HG02623 (cell line): ENCODE data around the gene ZBTB45.
"Not testable (repeated sequence)": the region's sequence is repeated elsewhere in the genome, so short reads cannot be mapped to it uniquely, and the experiment has no call there.

Experiments
- ATAC-seq: cut with Tn5 transposase; IDR thresholded peaks from one replicate; pipeline ENCODE4 v1.9.1; 2021; ENCODE audit warnings: moderate library complexity; ENCODE audit not compliant: unreplicated experiment

Gene ZBTB45

GRCh38 chr19:58542641-58543372 lies 23.2 kb upstream of the ZBTB45 start:
- not testable (repeated sequence) for ATAC-seq

GRCh38 chr19:58539169-58539559 lies 19.6 kb upstream of the ZBTB45 start:
- ATAC-seq, result not testable (repeated sequence)

GRCh38 chr19:58538257-58539168 lies 18.9 kb upstream of the ZBTB45 start:
- no peak for ATAC-seq

- ATAC-seq, result no peak
These were observed 17.5 kb upstream of the ZBTB45 start for GRCh38 chr19:58536852-58537798.

- ATAC-seq, result no peak
These were observed 16.2 kb upstream of the ZBTB45 start for GRCh38 chr19:58535857-58536256.

GRCh38 chr19:58531034-58531840 lies 11.6 kb upstream of the ZBTB45 start:
- no peak for ATAC-seq

GRCh38 chr19:58529405-58529804 lies 9.8 kb upstream of the ZBTB45 start:
- ATAC-seq, result no peak

- no peak for ATAC-seq
These were observed 3.1 kb upstream of the ZBTB45 start for GRCh38 chr19:58522709-58523108.

- ATAC-seq, result no peak
These were observed 2.0 kb upstream of the ZBTB45 start for GRCh38 chr19:58521651-58522050.

- ATAC-seq, result no peak
These were observed 618 bp upstream of the ZBTB45 start for GRCh38 chr19:58520257-58520599.

- ATAC-seq, result peak; percentile 4
These were observed 589 bp downstream of the ZBTB45 start for GRCh38 chr19:58519087-58519354.

- ATAC-seq, result no peak
These were observed 1.1 kb downstream of the ZBTB45 start for GRCh38 chr19:58518256-58519086.

GRCh38 chr19:58516964-58517833 lies 2.4 kb downstream of the ZBTB45 start:
- ATAC-seq, result no peak

GRCh38 chr19:58516246-58516836 lies 3.3 kb downstream of the ZBTB45 start:
- no peak for ATAC-seq

- no peak for ATAC-seq
These were observed 4.4 kb downstream of the ZBTB45 start for GRCh38 chr19:58515259-58515658.

- no peak for ATAC-seq
These were observed 5.0 kb downstream of the ZBTB45 start for GRCh38 chr19:58514564-58515022.

- peak; percentile 64 for ATAC-seq
These were observed 5.7 kb downstream of the ZBTB45 start for GRCh38 chr19:58513694-58514563.
